ENCODE data around the gene ZSCAN25.
"Not testable (repeated sequence)": the region's sequence is repeated elsewhere in the genome, so short reads cannot be mapped to it uniquely, and the experiment has no call there.

Gene ZSCAN25

DNA sequence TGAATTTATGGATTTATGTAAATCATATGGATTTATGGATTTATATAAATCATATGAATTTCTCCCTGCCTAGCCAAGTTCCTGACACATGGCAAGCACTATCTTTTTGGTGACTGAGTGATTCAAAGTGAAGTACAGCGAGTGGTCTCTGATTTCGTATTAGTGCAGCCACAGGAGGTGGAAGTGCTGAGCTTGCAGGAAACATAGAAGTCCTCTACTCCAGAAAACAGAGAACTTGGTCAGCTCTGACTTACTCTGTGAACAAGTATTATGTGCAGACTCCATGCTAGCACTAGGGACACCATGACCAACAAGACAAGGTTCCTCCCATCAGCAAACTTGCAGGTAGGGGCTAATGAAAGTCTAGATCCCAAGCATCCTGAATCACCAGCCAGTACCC, 34.5 kb downstream of the ZSCAN25 start:
- no peak for DNase-seq

DNA sequence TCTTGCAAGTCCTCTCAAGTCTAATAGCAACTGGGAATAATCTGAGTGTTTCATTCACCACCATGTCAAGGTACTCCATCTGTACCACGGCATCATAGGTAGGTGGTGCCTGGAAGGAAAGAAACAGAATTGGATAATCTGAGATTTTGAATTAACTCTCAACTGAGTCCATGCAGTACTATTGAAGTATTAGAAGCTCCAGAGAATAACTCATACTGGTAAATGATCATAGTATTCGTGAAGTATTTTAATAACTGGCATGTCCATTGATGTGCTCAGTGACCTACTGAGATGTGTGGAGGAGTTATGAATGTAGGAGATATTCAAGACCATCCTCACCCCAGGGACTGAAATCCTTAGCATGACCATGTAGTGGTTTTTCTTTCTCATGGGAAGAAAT, 35.9 kb downstream of the ZSCAN25 start:
- DNase-seq: no peak

DNA sequence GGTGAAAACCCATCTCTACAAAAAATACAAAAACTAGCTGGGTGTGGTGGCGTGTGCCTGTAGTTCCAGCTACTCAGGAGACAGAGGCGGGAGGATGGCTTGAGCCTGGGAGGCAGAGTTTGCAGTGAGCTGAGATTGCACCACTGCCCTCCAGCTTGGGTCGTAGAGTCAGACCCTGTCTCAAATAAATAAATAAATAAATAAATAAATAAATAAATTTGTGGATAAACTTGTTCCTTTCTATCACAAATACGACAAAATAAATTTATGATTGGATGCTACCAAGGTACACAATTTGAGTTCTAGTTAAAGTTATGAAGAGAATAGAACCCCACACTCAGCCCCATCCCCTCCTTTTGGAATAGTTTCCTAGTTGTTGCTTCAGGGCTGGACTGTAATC, 36.5 kb downstream of the ZSCAN25 start:
- DNase-seq: not testable (repeated sequence)

DNA sequence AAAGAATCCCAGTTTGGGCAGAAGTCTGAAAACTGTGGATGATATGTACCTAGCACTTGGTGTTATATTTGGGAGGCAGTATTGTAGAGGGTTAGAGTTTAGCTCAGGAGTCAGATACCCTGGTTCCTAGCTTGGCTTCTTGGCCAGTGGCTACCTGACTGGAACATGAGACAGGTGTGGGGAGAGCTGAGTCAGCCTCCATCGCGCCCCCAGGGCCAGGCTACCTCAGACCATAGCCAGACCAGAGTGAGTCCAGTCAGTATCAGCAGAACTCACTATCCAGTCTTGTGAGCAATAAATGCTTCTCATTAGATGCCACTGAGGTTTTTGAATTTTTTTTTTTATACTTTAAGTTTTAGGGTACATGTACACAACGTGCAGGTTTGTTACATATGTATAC, 37.0 kb downstream of the ZSCAN25 start:
- DNase-seq: no peak

DNA sequence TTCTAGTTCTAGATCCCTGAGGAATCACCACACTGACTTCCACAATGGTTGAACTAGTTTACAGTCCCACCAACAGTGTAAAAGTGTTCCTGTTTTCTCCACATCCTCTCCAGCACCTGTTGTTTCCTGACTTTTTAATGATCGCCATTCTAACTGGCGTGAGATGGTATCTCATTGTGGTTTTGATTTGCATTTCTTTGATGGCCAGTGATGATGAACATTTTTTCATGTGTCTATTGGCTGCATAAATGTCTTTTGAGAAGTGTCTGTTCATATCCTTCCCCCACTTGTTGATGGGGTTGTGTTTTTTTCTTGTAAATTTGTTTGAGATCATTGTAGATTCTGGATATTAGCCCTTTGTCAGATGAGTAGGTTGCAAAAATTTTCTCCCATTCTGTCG, 37.9 kb downstream of the ZSCAN25 start:
- not testable (repeated sequence) for DNase-seq

DNA sequence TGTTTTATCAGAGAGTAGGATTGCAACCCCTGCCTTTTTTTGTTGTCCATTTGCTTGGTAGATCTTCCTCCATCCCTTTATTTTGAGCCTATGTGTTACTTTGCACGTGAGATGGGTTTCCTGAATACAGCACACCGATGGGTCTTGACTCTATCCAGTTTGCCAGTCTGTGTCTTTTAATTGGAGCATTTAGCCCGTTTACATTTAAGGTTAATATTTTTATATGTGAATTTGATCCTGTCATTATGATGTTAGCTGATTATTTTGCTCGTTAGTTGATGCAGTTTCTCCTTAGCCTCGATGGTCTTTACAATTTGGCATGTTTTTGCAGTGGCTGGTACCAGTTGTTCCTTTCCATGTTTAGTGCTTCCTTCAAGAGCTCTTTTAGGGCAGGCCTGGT, 41.1 kb downstream of the ZSCAN25 start:
- DNase-seq: not testable (repeated sequence)

DNA sequence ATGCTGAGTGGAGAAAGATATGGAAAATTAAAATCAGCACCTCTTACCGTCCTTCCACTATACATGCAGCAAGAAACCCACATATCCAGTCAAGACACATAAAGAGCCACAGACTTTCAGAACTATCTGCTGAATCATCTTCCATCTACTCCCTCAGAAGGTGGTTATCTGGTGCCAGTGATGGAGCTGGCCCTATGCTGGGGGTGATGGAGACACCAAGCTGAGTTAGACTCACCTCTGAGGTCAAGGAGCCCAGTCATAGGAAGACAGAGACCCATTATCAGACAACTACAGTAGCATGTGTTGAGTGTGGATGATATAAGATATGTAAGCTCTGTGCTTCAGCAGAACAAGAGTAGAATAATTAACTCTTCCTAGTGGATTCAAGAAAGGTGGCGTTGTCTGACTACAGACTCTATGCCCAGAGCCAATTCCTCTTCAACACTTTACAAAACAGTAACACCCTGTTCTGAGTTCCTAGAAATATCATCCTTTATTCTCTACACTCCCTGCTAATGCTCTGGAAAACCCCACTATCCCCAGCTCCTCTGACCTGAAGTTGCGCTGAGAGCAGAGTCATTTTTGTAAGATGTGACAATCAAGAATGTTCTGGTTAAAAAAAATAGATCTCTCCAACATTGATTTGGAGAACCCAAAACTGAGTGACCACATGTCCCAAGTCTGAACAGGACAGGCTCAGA, 48.7 kb downstream of the ZSCAN25 start:
- no peak for DNase-seq

DNA sequence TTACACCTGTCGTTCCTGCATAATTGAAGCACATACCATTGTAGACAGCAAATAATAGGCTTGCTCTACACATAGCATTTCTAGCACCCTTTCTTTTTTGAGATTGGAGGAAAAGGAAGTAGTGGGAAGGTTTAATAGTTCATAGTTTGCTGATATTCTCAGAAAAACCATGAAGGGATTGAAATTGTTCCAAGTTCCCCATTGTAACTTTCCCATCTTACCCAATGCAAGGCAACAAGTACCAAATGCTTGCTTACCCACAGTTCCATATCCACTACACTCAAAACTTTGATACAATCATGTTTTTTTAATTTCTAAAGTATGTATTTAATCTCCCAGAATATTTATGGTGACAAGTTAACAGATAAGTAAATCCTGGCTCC, 49.3 kb downstream of the ZSCAN25 start:
- no peak for DNase-seq

DNA sequence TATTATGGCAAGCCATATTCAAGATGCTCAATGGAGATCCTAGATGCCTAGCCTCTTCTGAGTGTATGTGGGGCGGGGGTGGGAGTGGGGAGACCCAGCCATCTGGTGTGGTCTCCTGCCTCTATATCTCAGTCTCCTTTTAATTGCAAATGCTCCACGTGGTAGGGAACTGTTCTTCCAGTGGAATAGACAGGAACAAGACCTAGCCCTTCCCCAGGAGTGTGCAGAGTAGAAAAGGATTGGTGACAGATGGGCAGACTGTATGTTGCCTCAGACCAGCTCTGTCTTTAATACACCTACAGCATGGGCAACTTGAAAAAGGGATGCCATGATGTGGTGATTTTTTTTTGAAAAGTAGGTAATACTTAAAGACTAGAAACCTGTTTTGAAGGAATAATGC, 50.4 kb downstream of the ZSCAN25 start:
- no peak for DNase-seq

DNA sequence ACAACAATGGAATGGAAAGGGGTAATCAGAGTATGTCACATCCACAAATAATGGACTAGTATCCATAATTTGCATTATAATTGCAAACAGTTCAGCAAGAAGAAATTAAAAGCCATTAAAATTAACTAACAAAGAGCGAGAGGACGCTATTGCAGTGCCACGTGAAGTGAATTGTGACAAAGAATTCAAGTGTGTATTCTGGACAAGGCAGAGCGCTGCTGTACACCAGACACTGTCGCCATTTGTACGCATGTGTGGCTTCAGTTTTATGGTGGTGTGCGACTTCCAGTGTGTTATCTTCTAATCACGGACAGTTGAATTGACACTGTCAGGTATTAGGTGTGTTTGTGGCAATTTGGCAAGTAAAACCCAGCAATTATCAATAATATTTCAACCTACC, 51.8 kb downstream of the ZSCAN25 start:
- no peak for DNase-seq

DNA sequence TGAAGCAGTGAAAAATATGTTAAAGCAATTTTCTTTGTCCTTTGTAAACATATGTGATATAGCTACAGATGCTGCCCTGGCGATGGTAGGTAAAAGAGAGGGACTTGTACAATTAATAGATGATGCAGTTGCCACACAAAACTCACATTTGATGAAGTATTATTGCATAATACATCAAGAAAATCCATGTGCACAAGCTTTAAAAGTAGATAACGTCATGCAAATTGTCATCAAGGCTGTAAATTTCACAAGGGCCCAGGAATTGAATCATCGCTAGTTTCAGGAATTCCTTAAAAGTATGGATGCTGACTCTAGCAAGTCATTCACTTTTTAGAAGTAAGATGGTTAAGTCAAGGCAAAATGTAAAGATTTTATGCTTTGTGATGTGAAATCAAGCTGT, 53.0 kb downstream of the ZSCAN25 start:
- no peak for DNase-seq

DNA sequence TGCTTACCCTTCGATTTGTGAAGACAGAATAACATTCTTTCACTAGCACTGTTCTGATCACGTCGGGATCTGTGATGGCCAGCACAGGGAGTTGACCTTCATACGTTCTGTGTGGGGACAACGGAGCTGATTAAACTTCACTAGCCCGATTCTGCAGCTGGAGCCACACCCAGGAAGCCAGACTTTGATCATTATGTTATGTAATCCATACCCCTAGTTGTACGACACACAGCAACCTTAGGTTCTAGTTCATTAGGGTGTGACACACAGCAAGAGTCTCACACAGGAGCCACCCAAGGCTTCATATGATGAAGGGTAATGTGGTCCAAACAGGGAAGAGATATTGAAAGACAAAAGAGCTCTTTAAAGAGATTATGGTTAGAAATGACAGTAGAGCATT, 55.8 kb downstream of the ZSCAN25 start:
- no peak for DNase-seq

DNA sequence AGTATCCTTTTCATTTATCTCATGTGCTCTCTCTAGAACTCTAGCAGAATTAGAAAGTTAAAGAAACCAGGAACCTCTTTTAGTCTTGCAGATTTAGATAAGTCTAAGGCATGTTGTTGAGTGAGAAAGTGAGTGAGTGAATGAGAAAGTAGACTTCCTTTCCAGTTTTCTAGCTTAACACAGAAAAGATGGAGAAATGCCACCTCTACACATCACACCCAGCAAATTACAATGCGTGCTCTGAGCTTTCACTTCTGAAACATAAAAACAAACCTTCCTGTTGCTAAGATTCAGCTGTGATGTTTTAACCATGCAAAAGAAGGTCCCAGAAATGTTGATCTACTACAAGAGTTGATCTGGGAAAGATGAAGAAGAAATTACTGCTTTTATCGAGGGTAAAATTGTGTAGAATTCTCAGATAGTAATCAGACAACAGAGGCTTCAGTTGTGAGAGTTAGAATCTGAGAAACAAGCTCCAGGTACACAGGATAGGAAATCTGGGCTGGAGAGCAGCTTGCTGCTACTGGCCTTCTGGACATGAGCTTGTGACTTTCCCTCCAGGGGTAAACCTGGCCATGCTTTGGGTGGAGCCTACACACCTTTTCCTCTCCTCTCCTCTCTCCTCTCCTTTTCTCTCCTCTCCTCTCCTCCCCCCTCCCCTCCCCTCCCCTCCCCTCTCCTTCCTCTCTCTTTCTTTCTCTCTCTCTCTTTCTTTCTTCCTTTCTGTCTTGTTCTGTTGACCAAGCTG, 58.4 kb downstream of the ZSCAN25 start:
- no peak for DNase-seq

DNA sequence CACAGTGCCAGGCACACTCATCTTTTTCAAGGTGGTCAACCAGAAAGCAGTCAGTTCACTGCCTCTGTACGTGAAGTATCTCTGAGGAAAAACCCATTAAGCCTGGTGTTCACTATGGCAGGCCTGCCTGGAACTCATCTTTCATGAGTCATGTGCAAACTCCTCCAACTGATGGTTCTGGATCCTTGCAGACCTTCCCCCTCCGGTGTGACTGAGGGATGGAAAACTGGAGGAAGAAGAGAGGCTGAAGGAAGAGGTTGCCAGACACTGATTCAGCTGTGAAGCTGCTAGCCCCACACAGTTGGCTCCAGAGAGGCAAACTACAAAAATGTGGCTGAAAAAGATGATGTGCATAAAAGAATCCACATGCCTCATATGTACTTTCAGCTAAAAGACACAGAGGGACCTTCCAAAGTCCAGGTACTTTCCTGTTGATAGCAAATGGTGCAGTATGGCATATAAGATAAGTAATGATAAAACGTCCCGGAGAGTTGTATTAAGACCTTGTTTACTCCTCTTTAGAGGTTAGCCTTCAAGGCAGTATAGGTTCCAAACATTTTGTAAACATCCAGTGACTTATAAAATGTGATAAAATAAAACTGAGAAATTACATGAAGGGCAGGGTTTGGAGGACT, 60.4 kb downstream of the ZSCAN25 start:
- no peak for DNase-seq

DNA sequence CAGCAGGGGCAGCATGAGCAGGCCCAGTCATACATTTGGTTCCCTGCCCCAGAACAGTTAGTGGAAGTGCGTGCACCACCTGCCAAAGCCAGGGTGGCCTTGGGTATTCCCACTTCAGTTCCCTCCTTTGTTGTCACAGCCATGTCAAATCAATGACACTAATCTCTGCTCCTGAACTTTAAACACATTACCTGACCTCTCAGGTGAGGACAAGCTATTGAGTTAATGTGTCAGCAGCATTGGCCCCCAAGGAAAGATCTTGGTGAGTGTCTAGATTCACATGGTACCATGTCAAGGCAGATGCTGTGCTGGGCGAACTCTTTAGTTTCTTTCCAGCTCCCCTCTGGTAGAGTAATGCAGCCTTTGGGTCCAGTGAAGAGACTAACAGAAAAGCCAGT, 60.9 kb downstream of the ZSCAN25 start:
- no peak for DNase-seq

DNA sequence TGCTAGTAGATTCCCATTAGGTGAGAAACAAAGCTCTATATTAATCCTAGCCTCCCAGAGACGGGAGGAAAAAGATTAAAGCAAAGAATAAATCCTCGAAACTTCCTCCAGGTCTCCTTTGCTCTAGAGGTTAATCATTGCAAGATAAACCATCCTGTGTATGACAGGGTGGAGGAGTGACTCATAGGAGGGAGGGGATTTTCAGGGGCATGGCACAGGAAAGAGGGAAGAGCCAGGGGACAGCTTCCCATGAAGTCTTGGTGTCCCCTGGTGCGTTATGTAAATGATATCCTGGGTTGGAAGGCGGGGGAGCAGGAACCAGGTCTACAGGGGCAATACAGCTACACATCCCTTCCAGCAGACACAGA, 62.3 kb downstream of the ZSCAN25 start:
- no peak for DNase-seq

DNA sequence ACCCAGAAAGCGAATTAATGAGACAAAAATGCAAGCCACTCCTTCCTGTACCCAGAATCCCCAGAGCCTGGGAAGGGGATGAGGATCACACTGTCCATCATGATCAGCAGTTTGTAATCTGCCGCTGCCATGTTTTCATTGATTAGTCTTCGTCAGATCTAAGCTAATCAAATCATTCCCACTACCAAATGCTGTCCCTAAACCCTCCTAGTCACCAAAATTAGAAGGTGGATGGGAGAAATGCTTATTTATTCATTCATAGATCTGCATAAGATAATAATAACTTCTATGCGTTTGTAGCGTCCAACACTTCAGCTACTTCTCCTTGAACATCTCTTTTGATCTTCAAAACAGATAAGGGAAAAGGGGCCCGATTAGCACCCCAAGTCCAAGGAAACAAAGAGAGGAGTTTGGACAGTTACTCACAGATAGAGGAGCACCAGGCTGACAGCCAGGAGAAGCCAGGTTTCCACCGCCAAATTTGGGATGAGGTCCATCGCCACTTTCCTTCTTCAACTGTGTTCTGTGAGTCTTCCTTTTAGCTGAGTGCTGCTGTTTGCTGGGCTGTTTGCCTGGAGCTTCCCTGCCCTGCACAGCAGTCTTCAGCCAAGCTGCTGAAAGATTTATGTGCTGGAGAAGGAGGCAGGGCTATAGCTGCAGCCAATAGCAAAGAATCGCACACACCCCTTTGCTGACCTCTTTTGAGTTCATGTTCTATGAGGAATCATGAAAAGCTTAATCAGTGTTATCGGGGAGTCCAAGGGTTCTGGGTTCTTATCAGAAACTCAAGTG, 62.9 kb downstream of the ZSCAN25 start, which contains the start of gene CYP3A5:
Gene CYP3A5 (minus strand): TSS at position 597 of the 792 bp plus-strand sequence. CDS start 100 bp downstream, at position 497.
- no peak for DNase-seq
